Measurements from ENCODE around the gene PYGO1. TPM values are rescaled to one million over a fixed set of nuclear protein-coding genes. Genes with fewer than 3 reads are reported as not detected.

Gene PYGO1
- total and polyA plus RNA-seq, 2 of the 4 experiments (the other 2 are of a cell fraction): 3.0 to 6.6 TPM

GRCh38 chr15:55586808-55587207, 1.3 kb downstream of the PYGO1 start:
- dilution Hi-C loops (cut with HindIII; ENCODE audit: low sequenced_read_pairs, unreplicated experiment): no loop called here

More at GRCh38 chr15:55586808-55587207, 1.3 kb downstream of the PYGO1 start:
- no peak overlapping the region for H4K91ac ChIP-seq (ENCODE audit: insufficient read depth, low read depth, low read length)
- H4K20me1 ChIP-seq (ENCODE audit: insufficient read depth, low read length): peaks cover 7% of the 10 kb centered on the region; the same call in 1 of the 2 replicates
- no peak overlapping the region for H2AK9ac ChIP-seq (replicated peaks; ENCODE audit: low read depth, low read length, poor library complexity)
- in situ Hi-C loops (cut with MboI; ENCODE audit: low sequenced_read_pairs) (no loop called here), intact Hi-C loops (cut with micrococcal nuclease) (no loop called here)
- no peak overlapping the region for H2BK120ac ChIP-seq (ENCODE audit: low read depth, low read length)
- H3K4me1 ChIP-seq (ENCODE audit: control insufficient read depth, insufficient read depth, low read length): peaks cover 3% of the 10 kb centered on the region; the same call in 1 of the 2 replicates
- H3K9me1 ChIP-seq (ENCODE audit: insufficient read depth, low read length): no peaks in the 10 kb centered on the region
- peaks cover 5 to 25% of the 10 kb centered on the region in 2 experiments for H3K79me1 ChIP-seq (ENCODE audit: low read depth in 1 of 2, low read length in 2 of 2)
- no TSS peak for BruUV-seq (replicated peaks)
- H4K5ac ChIP-seq (ENCODE audit: low read depth, low read length): no peak overlapping the region
- ChIA-PET POLR2A (ENCODE audit: unreplicated experiment) (no interaction called here), CTCF (no interaction called here)
- H2BK20ac ChIP-seq (ENCODE audit: low read depth, low read length): no peak overlapping the region
- 100% methylated on average over 1 of the region's 3 CpGs; no CpG with 5 or more reads in 1 of the 2 experiments for WGBS, 2 experiments (ENCODE audit: extremely low coverage in 2 of 2, insufficient read length in 1 of 2)
- peak overlapping the region; percentile 93 for H3K4me2 ChIP-seq (ENCODE audit: low read depth, low read length)
- DNase-seq: peak; percentile 1
- H3K56ac ChIP-seq (ENCODE audit: extremely low read depth, insufficient read depth, low read length): no peak overlapping the region
- H3K36me3 ChIP-seq (ENCODE audit: control insufficient read depth, insufficient read depth, low read length): peaks cover 3% of the 10 kb centered on the region; the same call in 1 of the 2 replicates
- no peaks in the 10 kb centered on the region for H3K27me3 ChIP-seq (ENCODE audit: control insufficient read depth, insufficient read depth, low read length)
- H4K8ac ChIP-seq (ENCODE audit: low read depth in 2 of 2, low read length in 2 of 2): no peak overlapping the region
- no peak overlapping the region for H3K18ac ChIP-seq (ENCODE audit: low read depth, low read length)
- H3K9me3 ChIP-seq (ENCODE audit: control insufficient read depth, insufficient read depth, low read length): no peaks in the 10 kb centered on the region
- no peak overlapping the region for H3K4ac ChIP-seq (ENCODE audit: low read depth, low read length)
- H2BK15ac ChIP-seq (ENCODE audit: low read depth, low read length): no peak overlapping the region
- H3K27ac ChIP-seq (ENCODE audit: insufficient read depth, low read length): no peak overlapping the region
- no peak overlapping the region for H2AK5ac ChIP-seq (ENCODE audit: low read depth, low read length)
- H2AFZ ChIP-seq (replicated peaks; ENCODE audit: low read length, poor library complexity): no peak overlapping the region
- peak overlapping the region; percentile 94; the same call in 1 of the 2 replicates for H3K9ac ChIP-seq (ENCODE audit: low read depth, low read length)
- TF ChIP-seq ELK1 (IDR thresholded peaks at IDR 0.05; ENCODE audit: borderline replicate concordance, low read depth, low read length): no peak
- no peak for TF ChIP-seq CTCF (conservative IDR thresholded peaks at IDR 0.05; ENCODE audit: low read depth, low read length)
- TF ChIP-seq SMC3 (IDR thresholded peaks at IDR 0.05; ENCODE audit: low read depth, low read length): no peak
- TF ChIP-seq MXI1 (IDR thresholded peaks at IDR 0.05; ENCODE audit: borderline replicate concordance, low read depth, low read length): no peak
- TF ChIP-seq CHD1 (IDR thresholded peaks at IDR 0.05; ENCODE audit: low read depth, low read length): no peak
- no peak for TF ChIP-seq USF2 (IDR thresholded peaks at IDR 0.05; ENCODE audit: low read depth, low read length)
- no peak for TF ChIP-seq MAFK (IDR thresholded peaks at IDR 0.05; ENCODE audit: low read depth, low read length)
- no peak for TF ChIP-seq RCOR1 (IDR thresholded peaks at IDR 0.05; ENCODE audit: insufficient replicate concordance, low read length)
- TF ChIP-seq NFE2L2 (IDR thresholded peaks at IDR 0.05; ENCODE audit: low read depth, low read length): no peak
- TF ChIP-seq MAZ (IDR thresholded peaks at IDR 0.05; ENCODE audit: borderline replicate concordance, low read depth, low read length): no peak
- no peak for TF ChIP-seq POLR2A (IDR thresholded peaks at IDR 0.05; ENCODE audit: low read depth, low read length)
- TF ChIP-seq RFX5 (IDR thresholded peaks at IDR 0.05; ENCODE audit: low read depth, low read length): no peak
- TF ChIP-seq FOS (IDR thresholded peaks at IDR 0.05; ENCODE audit: low read depth, low read length): no peak
- no peak for TF ChIP-seq RAD21 (IDR thresholded peaks at IDR 0.05; ENCODE audit: low read length)
- 0 out of 2 replicates have a peak overlapping the region, but pooled peaks have one; percentile 34 for H3K14ac ChIP-seq (replicated peaks; ENCODE audit: low read depth, low read length)
- H3K23ac ChIP-seq (ENCODE audit: low read depth, low read length): peak overlapping the region; percentile 50; the same call in 1 of the 2 replicates
- H3K4me3 ChIP-seq (ENCODE audit: insufficient read depth, low read depth, low read length): peak overlapping the region; percentile 75
- ATAC-seq (ENCODE audit: low read depth): no peak
- no peak overlapping the region for H2BK5ac ChIP-seq (ENCODE audit: low read depth, low read length, poor library complexity, severe bottlenecking)

All from IMR-90 (cell line).